PC-9 (cell line): ENCODE data around the gene PODXL. TPM values are rescaled to one million over a fixed set of nuclear protein-coding genes. Genes with fewer than 3 reads are reported as not detected.
"Not testable (repeated sequence)": the region's sequence is repeated elsewhere in the genome, so short reads cannot be mapped to it uniquely, and the experiment has no call there.

Experiments
- BruUV-seq: library from RNA; stranded (reverse); fragments of 400-500 nt; replicated peaks from 2 replicates; lab custom pipeline; 2021; lab: Mats Ljungman, UMichigan
- CTCF ChIA-PET: fragments of 300-600 bp; sonication (Branson Sonifier 250); formaldehyde crosslinking; loops from one replicate; lab custom pipeline; 2022; ENCODE audit warnings: antibody characterized with exemption; lab: Charles Lee
- POLR2A ChIA-PET: fragments of 300-600 bp; sonication (Branson Sonifier 250); formaldehyde crosslinking; loops from one replicate; lab custom pipeline; 2022; ENCODE audit warnings: antibody characterized with exemption; ENCODE audit not compliant: unreplicated experiment; lab: Charles Lee
- DNase-seq, 2 experiments: peaks; one replicate each; pipeline versions ENCODE4 v3.0.0 to v3.0.0-alpha.2; 2015 to 2022; ENCODE audit warnings: mixed read lengths in 1 of 2
- H2AFZ ChIP-seq: fragments of 200-600 bp; sonication (generic); 2 replicates; pipeline ENCODE4 v1.8.1; 2017; ENCODE audit warnings: antibody characterized with exemption
- H3F3A ChIP-seq: fragments of 200-600 bp; sonication (generic); 2 replicates; pipeline ENCODE4 v1.8.1; 2017; ENCODE audit warnings: antibody characterized with exemption, mild to moderate bottlenecking, low read depth; ENCODE audit not compliant: insufficient read depth
- H3K27ac ChIP-seq: fragments of 200-600 bp; sonication (generic); 2 replicates; pipeline ENCODE4 v1.6.1; 2016; ENCODE audit warnings: mixed run types
- H3K27me3 ChIP-seq: fragments of 200-600 bp; sonication (generic); 2 replicates; pipeline ENCODE4 v1.6.1; 2016; ENCODE audit warnings: low read depth, mixed run types; ENCODE audit not compliant: insufficient read depth
- H3K36me3 ChIP-seq: fragments of 200-600 bp; sonication (generic); 2 replicates; pipeline ENCODE4 v1.6.1; 2016; ENCODE audit warnings: low read depth, mixed run types
- H3K4me1 ChIP-seq: fragments of 200-600 bp; sonication (generic); replicated peaks from 2 replicates; pipeline ENCODE4 v1.6.1; 2016; ENCODE audit warnings: mixed run types; ENCODE audit not compliant: insufficient read depth
- H3K4me2 ChIP-seq: fragments of 200-600 bp; sonication (generic); 2 replicates; pipeline ENCODE4 v1.6.1; 2017; ENCODE audit warnings: mixed run types
- H3K4me3 ChIP-seq: fragments of 200-600 bp; sonication (generic); 2 replicates; pipeline ENCODE4 v1.6.1; 2016; ENCODE audit warnings: mixed run types
- H3K79me2 ChIP-seq: fragments of 200-600 bp; sonication (generic); 2 replicates; pipeline ENCODE4 v1.6.1; 2017; ENCODE audit warnings: low read depth, mixed run types
- H3K9me2 ChIP-seq: fragments of 200-600 bp; sonication (generic); 2 replicates; pipeline ENCODE4 v1.8.1; 2017; ENCODE audit warnings: mild to moderate bottlenecking; ENCODE audit not compliant: insufficient read depth
- H3K9me3 ChIP-seq: fragments of 200-600 bp; sonication (generic); 2 replicates; pipeline ENCODE4 v1.8.1; 2016; ENCODE audit warnings: low read depth; ENCODE audit not compliant: insufficient read depth
- H4K20me1 ChIP-seq: fragments of 200-600 bp; sonication (generic); 2 replicates; pipeline ENCODE4 v1.8.1; 2017; ENCODE audit not compliant: insufficient read depth
- CTCF ChIP-seq: fragments of 200-600 bp; sonication (generic); conservative IDR thresholded peaks from 2 replicates; pipeline ENCODE4 v1.6.1; 2017; ENCODE audit warnings: mixed run types, antibody characterized with exemption, mild to moderate bottlenecking, moderate library complexity
- EZH2 ChIP-seq: fragments of 200-600 bp; sonication (generic); IDR thresholded peaks from 2 replicates; pipeline ENCODE4 v1.8.0; 2017; ENCODE audit warnings: antibody characterized with exemption, low read depth
- intact Hi-C: fragments of 100-400 bp; cut with micrococcal nuclease; formaldehyde crosslinking; loops from one replicate; pipeline ENCODE4 v1.10.0; 2022; ENCODE audit not compliant: unreplicated experiment
- total RNA-seq: library from RNA; stranded (reverse); gene quantifications from 2 replicates; pipeline ENCODE4 v1.2.3, GENCODE V29; 2021

PODXL gene
- total RNA-seq, 1 experiment from 2014 or later, result 75.3 TPM

GRCh38 chr7:131521651-131522163, 34.7 kb downstream of the PODXL start:
- Histone ChIP-seq H2AFZ (no peak overlapping the region), H3K9me2 (no peaks in the 10 kb centered on the region), H3K27ac (peak overlapping the region; percentile 76), H4K20me1 (no peaks in the 10 kb centered on the region), H3K9me3 (no peaks in the 10 kb centered on the region), H3K27me3 (no peaks in the 10 kb centered on the region), H3K4me1 (peaks cover 37% of the 10 kb centered on the region), H3F3A (peaks cover 48% of the 10 kb centered on the region), H3K4me2 (peak overlapping the region; percentile 37), H3K4me3 (no peak overlapping the region), H3K36me3 (0 out of 2 replicates have a peak, but pooled peaks cover 10% of the 10 kb centered on the region), H3K79me2 (peaks cover 83% of the 10 kb centered on the region)
- TF ChIP-seq CTCF (no peak), EZH2 (no peak)
- no TSS peak for BruUV-seq
- peak; percentile 89 to 90 for DNase-seq
- ChIA-PET CTCF (interaction anchor here (1.1 to 1.8 kb wide), 3 partner anchors 8 to 24 kb away, joined by 4 to 6 read pairs (median 4); no protein-coding TSS in a partner anchor), POLR2A (interaction anchor here (0.6 to 1.1 kb wide), 5 partner anchors 17 to 798 kb away, joined by 3 to 6 read pairs (median 4); no protein-coding TSS in a partner anchor)
- intact Hi-C loops, result loop anchor here (1.0 kb wide), 3 partner anchors 8 to 35 kb away; partner anchors contain the start of gene PODXL

- Histone ChIP-seq H3K27ac (no peak overlapping the region), H3K4me3 (no peak overlapping the region), H4K20me1 (peaks cover 4% of the 10 kb centered on the region; the same call in 1 of the 2 replicates), H3K9me3 (no peaks in the 10 kb centered on the region), H3F3A (peaks cover 63% of the 10 kb centered on the region), H3K4me2 (no peak overlapping the region), H3K27me3 (no peaks in the 10 kb centered on the region), H3K36me3 (0 out of 2 replicates have a peak, but pooled peaks cover 10% of the 10 kb centered on the region), H2AFZ (no peak overlapping the region), H3K9me2 (no peaks in the 10 kb centered on the region), H3K79me2 (peaks cover 85% of the 10 kb centered on the region), H3K4me1 (peaks cover 52% of the 10 kb centered on the region)
- DNase-seq, result no peak
- ChIA-PET POLR2A (no interaction called here), CTCF (interaction anchor here (0.6 kb wide), 1 partner anchor 706 kb away, joined by 3 read pairs; no protein-coding TSS in a partner anchor)
- BruUV-seq, result no TSS peak
- no peak for TF ChIP-seq EZH2
- no peak for TF ChIP-seq CTCF
- intact Hi-C loops, result no loop called here
These were observed 37.8 kb downstream of the PODXL start for GRCh38 chr7:131518626-131519025.

GRCh38 chr7:131517218-131517923, 39.1 kb downstream of the PODXL start:
- H3K27me3 ChIP-seq, result no peaks in the 10 kb centered on the region
- ChIA-PET POLR2A (no interaction called here), CTCF (no interaction called here)
- no peak overlapping the region for H3K27ac ChIP-seq
- no peaks in the 10 kb centered on the region for H3K9me3 ChIP-seq
- H3F3A ChIP-seq, result peaks cover 61% of the 10 kb centered on the region
- no peak overlapping the region for H3K4me3 ChIP-seq
- H3K4me1 ChIP-seq, result peaks cover 51% of the 10 kb centered on the region
- no peak for TF ChIP-seq EZH2
- no peak for TF ChIP-seq CTCF
- BruUV-seq, result no TSS peak
- H2AFZ ChIP-seq, result no peak overlapping the region
- intact Hi-C loops, result no loop called here
- H3K4me2 ChIP-seq, result no peak overlapping the region
- H4K20me1 ChIP-seq, result peaks cover 4% of the 10 kb centered on the region; the same call in 1 of the 2 replicates
- no peaks in the 10 kb centered on the region for H3K9me2 ChIP-seq
- 0 out of 2 replicates have a peak, but pooled peaks cover 10% of the 10 kb centered on the region for H3K36me3 ChIP-seq
- peak in 1 of 2 experiments; percentile 19 for DNase-seq
- H3K79me2 ChIP-seq, result peaks cover 84% of the 10 kb centered on the region

GRCh38 chr7:131515471-131515870, 41.0 kb downstream of the PODXL start:
- H2AFZ ChIP-seq, intact Hi-C loops, H3K27me3 ChIP-seq, H3K4me2 ChIP-seq, H4K20me1 ChIP-seq, H3K27ac ChIP-seq, BruUV-seq, H3K9me2 ChIP-seq, DNase-seq, H3K9me3 ChIP-seq, H3K4me3 ChIP-seq: not testable (repeated sequence)
- Histone ChIP-seq H3K4me1 (peaks cover 32% of the 10 kb centered on the region), H3K79me2 (peaks cover 83% of the 10 kb centered on the region), H3F3A (peaks cover 43% of the 10 kb centered on the region), H3K36me3 (peaks cover 14% of the 10 kb centered on the region; the same call in 1 of the 2 replicates)
- POLR2A ChIA-PET, result interaction anchor here (0.7 kb wide), 1 partner anchor 624 kb away, joined by 6 read pairs; no protein-coding TSS in a partner anchor
- CTCF ChIA-PET, result interaction anchor here (0.7 kb wide), 1 partner anchor 52 kb away, joined by 4 read pairs; no protein-coding TSS in a partner anchor
